ENCODE data around the gene DAPP1.

DAPP1 gene

DNA sequence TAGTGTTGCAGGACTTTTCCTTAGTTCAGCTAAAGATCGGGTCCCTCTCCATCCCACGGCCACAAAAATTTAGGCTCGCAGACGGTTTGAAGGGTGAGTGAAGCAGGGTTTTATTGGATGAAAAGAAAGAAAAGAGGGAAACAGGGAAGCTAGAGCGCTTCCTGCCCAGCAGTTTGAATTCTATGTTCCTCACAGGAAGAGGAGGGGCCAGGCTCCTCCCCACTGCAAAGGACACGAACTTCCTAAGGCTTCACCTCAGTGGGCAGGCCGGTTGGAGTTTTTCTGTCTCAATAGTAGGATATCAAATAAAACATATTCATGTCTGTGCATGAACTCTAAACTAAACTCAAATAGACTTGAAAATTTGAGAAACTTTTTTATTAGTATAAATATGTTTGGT lies 27.4 kb downstream of the DAPP1 start:
- no peak overlapping the region for H3K9ac ChIP-seq (ENCODE audit: low read length)
- no peak overlapping the region for H3K27ac ChIP-seq (ENCODE audit: low read length)
- H3K36me3 ChIP-seq (ENCODE audit: control insufficient read depth, low read depth, low read length) = no peaks in the 10 kb centered on the region
- no peaks in the 10 kb centered on the region for H3K9me3 ChIP-seq (ENCODE audit: control insufficient read depth, low read depth, low read length)
- H3K27me3 ChIP-seq (ENCODE audit: control insufficient read depth, insufficient read depth, low read length) = no peaks in the 10 kb centered on the region
- H3K4me3 ChIP-seq (ENCODE audit: low read length) = no peak overlapping the region
- no peaks in the 10 kb centered on the region for H3K4me1 ChIP-seq (ENCODE audit: control insufficient read depth, low read depth, low read length)

DNA sequence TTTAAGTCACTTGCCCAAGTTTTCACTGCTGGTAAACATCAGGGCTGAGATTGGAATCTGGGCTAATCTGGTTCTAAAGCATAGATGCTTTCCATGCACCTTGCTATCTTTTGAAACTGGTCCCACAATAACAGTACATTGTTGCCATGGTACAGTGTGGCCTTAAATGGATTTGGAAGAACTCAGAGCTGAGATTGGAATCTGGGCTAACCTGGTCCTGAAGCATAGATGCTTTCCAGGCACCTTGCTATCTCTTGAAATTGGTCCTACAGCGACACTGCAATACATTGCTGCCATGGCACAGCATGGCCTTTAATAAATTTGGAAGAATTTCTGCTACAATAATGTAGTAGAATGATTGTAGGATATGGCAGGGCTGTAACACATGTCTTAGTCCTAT lies 28.6 kb downstream of the DAPP1 start:
- Histone ChIP-seq H3K36me3 (ENCODE audit: control insufficient read depth, low read depth, low read length) (no peaks in the 10 kb centered on the region), H3K4me3 (ENCODE audit: low read length) (no peak overlapping the region), H3K9ac (ENCODE audit: low read length) (no peak overlapping the region), H3K9me3 (ENCODE audit: control insufficient read depth, low read depth, low read length) (no peaks in the 10 kb centered on the region), H3K27ac (ENCODE audit: low read length) (no peak overlapping the region), H3K4me1 (ENCODE audit: control insufficient read depth, low read depth, low read length) (no peaks in the 10 kb centered on the region), H3K27me3 (ENCODE audit: control insufficient read depth, insufficient read depth, low read length) (no peaks in the 10 kb centered on the region)

DNA sequence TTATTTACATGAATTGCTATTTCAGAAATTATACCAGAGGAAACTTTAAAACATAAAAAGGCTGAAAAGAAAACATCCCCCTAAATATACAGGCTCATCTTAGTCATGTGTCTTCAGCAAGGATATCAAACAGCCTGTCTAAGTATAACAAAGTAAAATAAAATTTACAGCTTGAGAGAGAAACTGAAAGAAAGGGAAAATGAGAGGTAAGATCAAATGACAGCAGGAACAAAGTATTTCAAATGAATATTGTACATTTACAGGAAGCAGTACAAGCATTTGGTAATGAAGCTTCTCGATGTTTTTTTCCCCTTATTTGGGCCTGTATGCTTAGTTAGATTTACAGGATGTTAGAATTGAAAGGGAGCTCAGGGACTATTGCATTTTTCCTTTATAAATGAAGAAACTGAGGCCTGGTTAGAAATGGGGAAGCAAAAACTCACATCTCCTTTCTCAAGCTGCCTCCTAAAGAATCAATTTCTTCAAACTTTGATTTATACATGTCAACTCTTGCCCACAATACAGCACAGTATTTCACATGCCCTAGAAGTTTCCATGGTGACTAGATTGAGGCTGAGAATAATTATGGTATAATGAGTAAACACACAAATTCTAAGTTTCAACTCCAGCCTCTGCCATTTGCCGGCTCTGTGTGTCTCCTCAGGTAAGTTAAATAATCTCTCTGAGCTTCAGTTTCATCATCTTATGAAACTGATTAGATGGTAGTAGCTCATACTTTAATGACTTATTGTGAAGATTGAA lies 29.3 kb downstream of the DAPP1 start:
- H3K4me3 ChIP-seq (ENCODE audit: low read length) = no peak overlapping the region
- H3K4me1 ChIP-seq (ENCODE audit: control insufficient read depth, low read depth, low read length) = no peaks in the 10 kb centered on the region
- H3K27ac ChIP-seq (ENCODE audit: low read length) = no peak overlapping the region
- no peaks in the 10 kb centered on the region for H3K27me3 ChIP-seq (ENCODE audit: control insufficient read depth, insufficient read depth, low read length)
- no peak overlapping the region for H3K9ac ChIP-seq (ENCODE audit: low read length)
- no peaks in the 10 kb centered on the region for H3K36me3 ChIP-seq (ENCODE audit: control insufficient read depth, low read depth, low read length)
- H3K9me3 ChIP-seq (ENCODE audit: control insufficient read depth, low read depth, low read length) = no peaks in the 10 kb centered on the region

DNA sequence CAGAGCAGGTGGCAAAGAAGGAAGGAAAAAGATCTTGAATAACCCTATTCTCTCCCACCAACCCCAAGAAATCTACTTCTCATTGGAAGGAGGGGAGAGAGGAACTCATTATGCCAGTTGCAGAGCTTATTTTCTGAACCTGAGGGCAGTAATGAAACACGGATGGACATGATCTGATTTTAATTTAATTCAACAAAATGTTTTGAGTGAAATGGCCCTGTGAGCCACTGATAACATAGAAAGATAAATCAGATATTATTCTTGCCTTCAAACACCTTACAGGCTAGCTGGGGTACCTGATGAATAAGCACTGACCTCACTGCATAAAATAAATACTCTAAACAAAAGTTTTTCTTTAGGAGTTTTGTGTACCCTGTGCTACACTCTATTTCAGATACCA lies 30.3 kb downstream of the DAPP1 start:
- H3K9me3 ChIP-seq (ENCODE audit: control insufficient read depth, low read depth, low read length) = no peaks in the 10 kb centered on the region
- H3K4me3 ChIP-seq (ENCODE audit: low read length) = no peak overlapping the region
- H3K27ac ChIP-seq (ENCODE audit: low read length) = no peak overlapping the region
- no peak overlapping the region for H3K9ac ChIP-seq (ENCODE audit: low read length)
- no peaks in the 10 kb centered on the region for H3K4me1 ChIP-seq (ENCODE audit: control insufficient read depth, low read depth, low read length)
- no peaks in the 10 kb centered on the region for H3K27me3 ChIP-seq (ENCODE audit: control insufficient read depth, insufficient read depth, low read length)
- H3K36me3 ChIP-seq (ENCODE audit: control insufficient read depth, low read depth, low read length) = no peaks in the 10 kb centered on the region

DNA sequence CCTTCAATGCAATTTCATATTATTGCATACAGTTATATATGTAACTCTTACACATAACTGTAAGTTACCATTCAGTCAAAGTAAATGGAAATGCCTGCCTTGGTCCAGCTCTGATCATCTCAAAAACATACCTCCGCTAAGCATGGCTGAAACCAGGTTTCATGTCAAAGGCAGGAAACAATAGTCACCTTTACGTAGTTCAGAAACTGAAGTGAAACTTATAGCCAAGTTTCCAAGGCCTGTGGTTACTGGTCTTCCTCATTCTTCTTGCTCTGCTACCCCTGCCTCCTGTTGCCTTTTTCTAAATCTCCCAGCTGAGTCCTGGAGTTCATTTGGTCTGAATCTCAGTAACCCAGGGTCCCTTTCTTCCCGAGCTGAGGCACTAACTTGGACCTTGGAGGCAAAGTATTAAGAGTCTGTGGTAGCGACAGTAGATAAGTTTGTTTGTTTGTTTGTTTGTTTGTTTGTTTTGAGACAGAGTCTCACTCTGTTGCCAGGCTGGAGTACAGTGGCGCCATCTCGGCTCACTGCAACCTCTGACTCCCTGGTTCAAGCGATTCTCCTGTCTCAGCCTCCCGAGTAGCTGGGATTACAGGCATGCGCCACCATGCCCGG lies 30.8 kb downstream of the DAPP1 start:
- no peaks in the 10 kb centered on the region for H3K9me3 ChIP-seq (ENCODE audit: control insufficient read depth, low read depth, low read length)
- H3K9ac ChIP-seq (ENCODE audit: low read length) = no peak overlapping the region
- no peaks in the 10 kb centered on the region for H3K36me3 ChIP-seq (ENCODE audit: control insufficient read depth, low read depth, low read length)
- no peak overlapping the region for H3K4me3 ChIP-seq (ENCODE audit: low read length)
- no peak overlapping the region for H3K27ac ChIP-seq (ENCODE audit: low read length)
- H3K27me3 ChIP-seq (ENCODE audit: control insufficient read depth, insufficient read depth, low read length) = no peaks in the 10 kb centered on the region
- H3K4me1 ChIP-seq (ENCODE audit: control insufficient read depth, low read depth, low read length) = no peaks in the 10 kb centered on the region

DNA sequence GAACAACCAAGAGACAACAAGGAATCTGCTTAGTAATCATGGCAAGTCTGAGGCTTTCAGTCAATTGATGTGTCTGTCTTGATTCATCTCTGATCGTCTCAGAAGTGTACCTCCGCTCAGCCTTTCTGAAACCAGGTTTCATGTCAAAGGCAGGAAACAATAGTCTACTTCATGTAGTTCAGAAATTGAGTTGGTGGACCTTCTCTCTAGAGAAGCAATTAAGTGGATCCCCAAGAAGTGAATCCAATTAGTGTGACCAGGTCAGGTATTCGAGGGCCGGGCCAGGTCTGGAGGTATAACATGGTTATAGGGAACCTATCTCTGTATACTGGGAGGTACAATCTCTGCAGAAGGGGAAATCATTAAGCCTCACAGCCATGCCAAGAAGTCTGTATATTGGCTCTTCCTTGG lies 32.0 kb downstream of the DAPP1 start:
- Histone ChIP-seq H3K9me3 (ENCODE audit: control insufficient read depth, low read depth, low read length) (no peaks in the 10 kb centered on the region), H3K4me3 (ENCODE audit: low read length) (no peak overlapping the region), H3K36me3 (ENCODE audit: control insufficient read depth, low read depth, low read length) (no peaks in the 10 kb centered on the region), H3K4me1 (ENCODE audit: control insufficient read depth, low read depth, low read length) (no peaks in the 10 kb centered on the region), H3K27ac (ENCODE audit: low read length) (no peak overlapping the region), H3K27me3 (ENCODE audit: control insufficient read depth, insufficient read depth, low read length) (no peaks in the 10 kb centered on the region), H3K9ac (ENCODE audit: low read length) (no peak overlapping the region)

DNA sequence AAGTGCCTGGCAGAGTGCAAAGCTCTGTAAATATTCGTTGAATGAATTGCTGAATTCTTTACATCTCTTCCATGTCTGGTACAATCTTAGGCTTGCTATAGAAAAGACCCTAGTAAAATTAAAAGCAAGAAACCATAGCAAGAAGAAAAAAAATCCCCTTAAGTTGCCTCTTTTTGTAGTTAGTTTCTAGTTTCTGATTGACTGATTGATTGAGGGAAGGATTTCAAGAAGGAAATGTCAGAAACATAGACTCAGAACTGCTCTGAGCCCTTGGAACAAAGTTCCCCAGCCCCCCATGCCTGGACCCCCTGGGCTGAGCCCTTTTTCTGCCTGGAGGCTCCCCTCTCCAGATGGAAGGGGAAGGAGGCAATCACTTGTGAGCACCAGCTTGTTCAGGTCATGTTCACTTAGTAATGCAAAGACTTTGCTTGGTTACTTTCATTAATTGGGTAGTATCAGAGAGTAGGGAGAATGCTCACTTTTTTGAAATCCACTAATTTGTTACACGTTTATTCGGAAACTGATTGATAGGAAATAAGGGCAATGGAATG lies 35.6 kb downstream of the DAPP1 start:
- H3K9ac ChIP-seq (ENCODE audit: low read length) = no peak overlapping the region
- no peak overlapping the region for H3K27ac ChIP-seq (ENCODE audit: low read length)
- no peaks in the 10 kb centered on the region for H3K36me3 ChIP-seq (ENCODE audit: control insufficient read depth, low read depth, low read length)
- no peaks in the 10 kb centered on the region for H3K4me1 ChIP-seq (ENCODE audit: control insufficient read depth, low read depth, low read length)
- H3K9me3 ChIP-seq (ENCODE audit: control insufficient read depth, low read depth, low read length) = no peaks in the 10 kb centered on the region
- no peak overlapping the region for H3K4me3 ChIP-seq (ENCODE audit: low read length)
- H3K27me3 ChIP-seq (ENCODE audit: control insufficient read depth, insufficient read depth, low read length) = no peaks in the 10 kb centered on the region

DNA sequence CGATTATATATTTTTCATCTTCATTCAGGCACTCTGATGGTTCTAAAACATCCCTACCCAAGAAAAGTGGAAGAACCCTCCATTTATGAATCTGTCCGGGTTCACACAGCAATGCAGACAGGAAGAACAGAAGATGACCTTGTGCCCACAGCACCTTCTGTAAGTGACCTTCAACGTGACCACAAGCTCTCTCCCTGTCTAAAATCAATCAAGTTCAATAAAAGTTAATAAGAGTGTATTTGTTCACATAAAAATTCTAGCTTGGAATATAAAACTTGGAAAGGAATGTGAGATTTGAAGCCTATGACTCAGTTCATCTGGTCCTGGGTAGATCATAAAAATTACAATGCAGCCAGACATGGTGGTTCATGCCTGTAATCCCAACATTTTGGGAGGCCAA lies 36.6 kb downstream of the DAPP1 start:
- Histone ChIP-seq H3K27me3 (ENCODE audit: control insufficient read depth, insufficient read depth, low read length) (no peaks in the 10 kb centered on the region), H3K36me3 (ENCODE audit: control insufficient read depth, low read depth, low read length) (no peaks in the 10 kb centered on the region), H3K4me3 (ENCODE audit: low read length) (no peak overlapping the region), H3K9ac (ENCODE audit: low read length) (no peak overlapping the region), H3K9me3 (ENCODE audit: control insufficient read depth, low read depth, low read length) (no peaks in the 10 kb centered on the region), H3K4me1 (ENCODE audit: control insufficient read depth, low read depth, low read length) (no peaks in the 10 kb centered on the region), H3K27ac (ENCODE audit: low read length) (no peak overlapping the region)

DNA sequence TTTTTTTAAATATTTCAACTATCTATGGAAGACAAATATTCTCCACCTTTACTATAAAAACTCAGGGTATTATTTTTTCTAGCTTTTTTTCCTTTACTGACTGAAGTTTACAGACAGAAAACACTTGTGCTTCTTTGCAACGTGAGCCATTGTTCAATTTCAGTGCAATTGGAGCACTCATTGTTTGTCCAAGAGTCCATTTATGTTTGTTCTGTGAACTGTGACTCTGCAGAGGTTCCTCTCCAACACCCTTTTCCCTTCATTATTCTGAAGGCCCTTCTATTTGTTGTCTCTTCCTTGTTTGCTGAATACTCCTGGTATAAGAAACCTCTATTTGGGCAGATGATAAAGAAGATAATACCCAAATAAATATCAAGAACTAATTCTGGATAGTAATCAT lies 37.4 kb downstream of the DAPP1 start:
- Histone ChIP-seq H3K9ac (ENCODE audit: low read length) (no peak overlapping the region), H3K9me3 (ENCODE audit: control insufficient read depth, low read depth, low read length) (no peaks in the 10 kb centered on the region), H3K4me3 (ENCODE audit: low read length) (no peak overlapping the region), H3K36me3 (ENCODE audit: control insufficient read depth, low read depth, low read length) (no peaks in the 10 kb centered on the region), H3K4me1 (ENCODE audit: control insufficient read depth, low read depth, low read length) (no peaks in the 10 kb centered on the region), H3K27me3 (ENCODE audit: control insufficient read depth, insufficient read depth, low read length) (no peaks in the 10 kb centered on the region), H3K27ac (ENCODE audit: low read length) (no peak overlapping the region)

DNA sequence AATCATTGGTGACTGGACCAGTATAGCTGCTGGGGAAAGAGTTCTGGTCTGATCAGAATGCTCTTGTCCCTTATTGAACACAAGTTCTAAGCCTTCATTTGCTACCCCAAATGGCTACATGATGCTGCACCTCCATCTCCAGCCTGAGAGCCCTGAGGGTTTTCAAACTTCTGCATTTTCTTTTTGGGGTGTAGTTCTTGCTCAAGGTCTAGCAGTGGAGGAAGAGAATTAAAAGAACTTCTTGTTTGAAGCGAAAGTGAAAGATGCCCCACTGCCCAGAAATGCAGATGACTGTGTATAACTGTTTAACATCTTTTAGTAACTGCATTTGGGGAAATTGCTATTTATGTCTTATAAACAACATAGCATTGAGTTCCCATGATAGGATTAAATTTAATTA lies 39.1 kb downstream of the DAPP1 start:
- H3K9me3 ChIP-seq (ENCODE audit: control insufficient read depth, low read depth, low read length) = no peaks in the 10 kb centered on the region
- H3K36me3 ChIP-seq (ENCODE audit: control insufficient read depth, low read depth, low read length) = no peaks in the 10 kb centered on the region
- H3K4me3 ChIP-seq (ENCODE audit: low read length) = no peak overlapping the region
- H3K9ac ChIP-seq (ENCODE audit: low read length) = no peak overlapping the region
- no peak overlapping the region for H3K27ac ChIP-seq (ENCODE audit: low read length)
- no peaks in the 10 kb centered on the region for H3K4me1 ChIP-seq (ENCODE audit: control insufficient read depth, low read depth, low read length)
- no peaks in the 10 kb centered on the region for H3K27me3 ChIP-seq (ENCODE audit: control insufficient read depth, insufficient read depth, low read length)

DNA sequence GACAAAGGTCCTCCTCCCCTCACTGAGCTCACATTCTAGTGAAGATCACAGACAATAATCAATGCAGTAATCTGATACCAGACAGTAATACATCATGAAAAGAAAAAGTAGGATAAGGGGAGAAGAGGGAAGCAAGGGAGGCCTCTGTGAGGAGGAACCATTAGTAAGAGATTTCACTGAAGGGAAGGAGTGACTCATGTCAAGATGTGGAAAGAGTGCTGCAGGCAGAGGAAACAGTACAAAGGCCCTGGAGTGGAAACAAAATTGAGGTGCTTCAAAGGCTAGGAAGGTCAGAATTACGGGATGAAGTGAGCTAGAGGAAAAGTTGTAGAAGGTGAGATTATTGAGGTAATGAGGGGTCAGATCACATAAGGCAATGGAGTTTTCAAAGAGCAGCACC lies 39.5 kb downstream of the DAPP1 start:
- H3K9me3 ChIP-seq (ENCODE audit: control insufficient read depth, low read depth, low read length) = no peaks in the 10 kb centered on the region
- H3K36me3 ChIP-seq (ENCODE audit: control insufficient read depth, low read depth, low read length) = no peaks in the 10 kb centered on the region
- H3K9ac ChIP-seq (ENCODE audit: low read length) = no peak overlapping the region
- H3K27ac ChIP-seq (ENCODE audit: low read length) = no peak overlapping the region
- H3K27me3 ChIP-seq (ENCODE audit: control insufficient read depth, insufficient read depth, low read length) = no peaks in the 10 kb centered on the region
- H3K4me1 ChIP-seq (ENCODE audit: control insufficient read depth, low read depth, low read length) = no peaks in the 10 kb centered on the region
- no peak overlapping the region for H3K4me3 ChIP-seq (ENCODE audit: low read length)

DNA sequence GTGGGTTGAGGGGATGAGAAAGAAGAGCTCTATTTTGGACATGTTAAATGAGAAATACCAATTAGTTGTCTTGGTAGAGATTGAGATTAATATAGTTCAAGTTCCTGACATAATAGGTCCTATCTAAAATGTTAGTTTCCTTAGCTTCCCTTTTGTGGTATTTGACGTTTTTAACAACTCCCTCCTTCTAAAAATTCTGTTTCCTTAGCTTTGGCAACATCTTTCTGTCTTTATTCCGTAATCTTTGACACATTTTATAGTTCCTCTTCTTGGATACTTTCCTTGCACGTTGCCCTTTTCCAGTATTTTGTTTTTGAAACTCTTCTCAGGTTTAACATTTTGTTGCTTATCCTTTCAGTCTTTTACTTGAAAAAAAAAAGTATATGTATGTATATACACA lies 40.7 kb downstream of the DAPP1 start:
- Histone ChIP-seq H3K36me3 (ENCODE audit: control insufficient read depth, low read depth, low read length) (no peaks in the 10 kb centered on the region), H3K4me1 (ENCODE audit: control insufficient read depth, low read depth, low read length) (no peaks in the 10 kb centered on the region), H3K9me3 (ENCODE audit: control insufficient read depth, low read depth, low read length) (no peaks in the 10 kb centered on the region), H3K4me3 (ENCODE audit: low read length) (no peak overlapping the region), H3K9ac (ENCODE audit: low read length) (no peak overlapping the region), H3K27ac (ENCODE audit: low read length) (no peak overlapping the region), H3K27me3 (ENCODE audit: control insufficient read depth, insufficient read depth, low read length) (no peaks in the 10 kb centered on the region)

Data from iPS-18a (cell line).